IPS-15b (cell line): ENCODE data around the gene CLPX.
"Not testable (repeated sequence)": the region's sequence is repeated elsewhere in the genome, so short reads cannot be mapped to it uniquely, and the experiment has no call there.

Experiments
- H3K27me3 ChIP-seq: one replicate; pipeline ENCODE4 v1.6.1; 2013; ENCODE audit warnings: low read length; ENCODE audit not compliant: control insufficient read depth, insufficient read depth
- H3K36me3 ChIP-seq: one replicate; pipeline ENCODE4 v1.6.1; 2013; ENCODE audit warnings: low read length; ENCODE audit not compliant: control insufficient read depth, insufficient read depth
- H3K4me1 ChIP-seq: one replicate; pipeline ENCODE4 v1.6.1; 2013; ENCODE audit warnings: mild to moderate bottlenecking, low read length; ENCODE audit not compliant: control insufficient read depth, insufficient read depth
- H3K4me3 ChIP-seq: one replicate; pipeline ENCODE4 v1.5.1; 2013; ENCODE audit warnings: low read depth, low read length
- H3K9ac ChIP-seq: one replicate; pipeline ENCODE4 v1.6.1; 2013; ENCODE audit warnings: low read depth, mild to moderate bottlenecking, low read length
- H3K9me3 ChIP-seq: one replicate; pipeline ENCODE4 v1.6.1; 2013; ENCODE audit warnings: mild to moderate bottlenecking, low read length; ENCODE audit not compliant: control insufficient read depth, insufficient read depth

Gene CLPX

GRCh38 chr15:65182538-65182937, 2.6 kb downstream of the CLPX start:
- Histone ChIP-seq H3K9ac (no peak overlapping the region), H3K36me3 (peaks cover 5% of the 10 kb centered on the region), H3K4me3 (no peak overlapping the region), H3K27me3 (no peaks in the 10 kb centered on the region), H3K4me1 (no peaks in the 10 kb centered on the region), H3K9me3 (no peaks in the 10 kb centered on the region)

- H3K4me1 ChIP-seq, H3K4me3 ChIP-seq, H3K27me3 ChIP-seq, H3K9me3 ChIP-seq, H3K9ac ChIP-seq, H3K36me3 ChIP-seq: not testable (repeated sequence)
Observed at GRCh38 chr15:65181582-65182353, 3.4 kb downstream of the CLPX start.

GRCh38 chr15:65180167-65180566, 5.0 kb downstream of the CLPX start:
- no peaks in the 10 kb centered on the region for H3K27me3 ChIP-seq
- H3K36me3 ChIP-seq, result peaks cover 7% of the 10 kb centered on the region
- no peak overlapping the region for H3K4me3 ChIP-seq

GRCh38 chr15:65177901-65178300, 7.2 kb downstream of the CLPX start:
- Histone ChIP-seq H3K4me1 (no peaks in the 10 kb centered on the region), H3K36me3 (peaks cover 10% of the 10 kb centered on the region)

More at GRCh38 chr15:65180167-65180566, 5.0 kb downstream of the CLPX start:
- no peak overlapping the region for H3K9ac ChIP-seq
- H3K4me1 ChIP-seq, result no peaks in the 10 kb centered on the region
- H3K9me3 ChIP-seq, result no peaks in the 10 kb centered on the region

GRCh38 chr15:65176056-65176455, 9.1 kb downstream of the CLPX start:
- Histone ChIP-seq H3K4me1 (no peaks in the 10 kb centered on the region), H3K36me3 (peaks cover 10% of the 10 kb centered on the region), H3K9ac (no peak overlapping the region), H3K4me3 (no peak overlapping the region), H3K9me3 (no peaks in the 10 kb centered on the region), H3K27me3 (no peaks in the 10 kb centered on the region)

More at GRCh38 chr15:65177901-65178300, 7.2 kb downstream of the CLPX start:
- Histone ChIP-seq H3K9me3 (no peaks in the 10 kb centered on the region), H3K27me3 (no peaks in the 10 kb centered on the region), H3K4me3 (no peak overlapping the region), H3K9ac (no peak overlapping the region)

GRCh38 chr15:65175511-65175910, 9.6 kb downstream of the CLPX start:
- Histone ChIP-seq H3K36me3 (peaks cover 10% of the 10 kb centered on the region), H3K9me3 (no peaks in the 10 kb centered on the region), H3K27me3 (no peaks in the 10 kb centered on the region), H3K4me1 (no peaks in the 10 kb centered on the region), H3K9ac (no peak overlapping the region), H3K4me3 (no peak overlapping the region)

GRCh38 chr15:65174509-65174908, 10.6 kb downstream of the CLPX start:
- Histone ChIP-seq H3K27me3 (no peaks in the 10 kb centered on the region), H3K4me3 (no peak overlapping the region), H3K9me3 (no peaks in the 10 kb centered on the region), H3K36me3 (peaks cover 7% of the 10 kb centered on the region), H3K4me1 (no peaks in the 10 kb centered on the region), H3K9ac (no peak overlapping the region)

- Histone ChIP-seq H3K4me3 (no peak overlapping the region), H3K9me3 (no peaks in the 10 kb centered on the region), H3K4me1 (no peaks in the 10 kb centered on the region), H3K36me3 (peaks cover 5% of the 10 kb centered on the region), H3K9ac (no peak overlapping the region), H3K27me3 (no peaks in the 10 kb centered on the region)
Observed at GRCh38 chr15:65172531-65172930, 12.6 kb downstream of the CLPX start.

- peaks cover 3% of the 10 kb centered on the region for H3K36me3 ChIP-seq
Observed at GRCh38 chr15:65171428-65171827, 13.7 kb downstream of the CLPX start.

GRCh38 chr15:65165875-65166274, 19.3 kb downstream of the CLPX start:
- H3K4me3 ChIP-seq, result no peak overlapping the region
- H3K4me1 ChIP-seq, result no peaks in the 10 kb centered on the region
- H3K27me3 ChIP-seq, result no peaks in the 10 kb centered on the region
- no peaks in the 10 kb centered on the region for H3K36me3 ChIP-seq
- no peak overlapping the region for H3K9ac ChIP-seq
- no peaks in the 10 kb centered on the region for H3K9me3 ChIP-seq

More at GRCh38 chr15:65171428-65171827, 13.7 kb downstream of the CLPX start:
- Histone ChIP-seq H3K4me3 (no peak overlapping the region), H3K9me3 (no peaks in the 10 kb centered on the region), H3K27me3 (no peaks in the 10 kb centered on the region), H3K4me1 (no peaks in the 10 kb centered on the region), H3K9ac (no peak overlapping the region)

GRCh38 chr15:65164139-65164538, 21.0 kb downstream of the CLPX start:
- Histone ChIP-seq H3K9me3 (no peaks in the 10 kb centered on the region), H3K4me3 (no peak overlapping the region), H3K9ac (no peak overlapping the region), H3K36me3 (no peaks in the 10 kb centered on the region), H3K4me1 (no peaks in the 10 kb centered on the region), H3K27me3 (no peaks in the 10 kb centered on the region)

- Histone ChIP-seq H3K4me3 (no peak overlapping the region), H3K36me3 (no peaks in the 10 kb centered on the region), H3K9me3 (no peaks in the 10 kb centered on the region), H3K9ac (no peak overlapping the region), H3K4me1 (no peaks in the 10 kb centered on the region), H3K27me3 (no peaks in the 10 kb centered on the region)
Observed at GRCh38 chr15:65163041-65163440, 22.1 kb downstream of the CLPX start.
